K562 (cell line): Measurements from ENCODE around the gene RSU1. TPM values are rescaled to one million over a fixed set of nuclear protein-coding genes. Genes with fewer than 3 reads are reported as not detected.

Experiments
- ATAC-seq: fragments of 200-7000 bp; cut with Tn5 transposase; 3 replicates; pipeline ENCODE4 v1.9.1; 2020; ENCODE audit warnings: moderate library complexity
- BruUV-seq: library from RNA; stranded (reverse); fragments of 400-500 nt; replicated peaks from 2 replicates; lab custom pipeline; 2021; lab: Mats Ljungman, UMichigan
- CTCF ChIA-PET: fragments of 300-600 bp; formaldehyde crosslinking; extraction: SDS; loops from one replicate; lab custom pipeline; 2021; ENCODE audit warnings: low intra/inter-chr PET ratio; lab: Yijun Ruan, JAX
- POLR2A ChIA-PET: fragments of 300-600, 350-650 bp; sonication (Branson Sonifier 250); formaldehyde crosslinking; extraction: SDS; loops from one replicate; lab custom pipeline; 2021; ENCODE audit warnings: antibody characterized with exemption, inconsistent platforms; lab: Yijun Ruan, JAX
- DNase-seq, 4 experiments: peaks; one replicate each; pipeline versions ENCODE4 v3.0.0 to v3.0.0-alpha.2; 2011 to 2018; ENCODE audit warnings: low spot score in 3 of 4, mixed read lengths in 3 of 4; ENCODE audit errors: extremely low read depth in 1 of 4
- FAIRE-seq: peaks from 2 replicates; lab custom pipeline; 2011; peaks lifted over from hg19 to GRCh38; lab: Jason Lieb, UNC
- H2AFZ ChIP-seq: 2 replicates; pipeline ENCODE4 v1.6.0; 2011; ENCODE audit warnings: low read depth, low read length, control low read depth, inconsistent platforms
- H3K27ac ChIP-seq: fragments of 200-600 bp; 3 replicates; pipeline ENCODE4 v1.8.0; 2011; ENCODE audit warnings: low read depth, mild to moderate bottlenecking, control low read depth, inconsistent platforms, low read length, moderate library complexity, mixed read lengths; ENCODE audit errors: extremely low read depth
- H3K27me3 ChIP-seq, 2 experiments: fragments of 300-600 bp in 1 of 2; 2 replicates in 1 of 2; 3 replicates in 1 of 2; pipeline versions ENCODE4 v1.6.0 to v1.8.0; 2011; ENCODE audit warnings: inconsistent platforms in 2 of 2, low read length in 2 of 2, mild to moderate bottlenecking in 1 of 2, mixed read lengths in 1 of 2, moderate library complexity in 1 of 2; ENCODE audit not compliant: control insufficient read depth in 2 of 2, insufficient read depth in 2 of 2
- H3K36me3 ChIP-seq: fragments of 300-600 bp; 3 replicates; pipeline ENCODE4 v1.8.0; 2011; ENCODE audit warnings: mild to moderate bottlenecking, low read length, inconsistent platforms; ENCODE audit not compliant: control insufficient read depth, insufficient read depth
- H3K4me1 ChIP-seq, 2 experiments: fragments of 200-600 bp in 1 of 2; replicated peaks in 1 of 2; 2 replicates in 1 of 2; 3 replicates in 1 of 2; pipeline versions ENCODE4 v1.5.1 to v1.8.0; 2011; ENCODE audit warnings: inconsistent platforms in 2 of 2, low read length in 2 of 2, mild to moderate bottlenecking in 1 of 2, mixed read lengths in 1 of 2, moderate library complexity in 1 of 2; ENCODE audit not compliant: control insufficient read depth in 2 of 2, insufficient read depth in 2 of 2
- H3K4me2 ChIP-seq: 2 replicates; pipeline ENCODE4 v1.6.1; 2011; ENCODE audit warnings: low read length, control low read depth, inconsistent platforms, mixed read lengths; ENCODE audit not compliant: insufficient read depth
- H3K4me3 ChIP-seq: fragments of 200-600 bp; sonication (generic), shearing (Covaris generic); 2 replicates; pipeline ENCODE4 v1.5.1; 2016; ENCODE audit warnings: control low read depth, inconsistent platforms
- H3K79me2 ChIP-seq: fragments of 200-600 bp; 3 replicates; pipeline ENCODE4 v1.8.0; 2011; ENCODE audit warnings: low read length, inconsistent platforms; ENCODE audit not compliant: control insufficient read depth, insufficient read depth
- H3K9ac ChIP-seq, 2 experiments: 2 replicates each; pipeline versions ENCODE4 v1.6.0 to v1.6.1; 2011; ENCODE audit warnings: low read depth in 2 of 2, low read length in 2 of 2, control low read depth in 1 of 2, inconsistent platforms in 1 of 2, mild to moderate bottlenecking in 1 of 2, mixed read lengths in 1 of 2; ENCODE audit not compliant: insufficient read depth in 1 of 2
- H3K9me1 ChIP-seq: one replicate; pipeline ENCODE4 v1.6.0; 2011; ENCODE audit warnings: inconsistent platforms, mild to moderate bottlenecking, low read length, moderate library complexity; ENCODE audit not compliant: control insufficient read depth, insufficient read depth
- H3K9me3 ChIP-seq: replicated peaks from 2 replicates; pipeline ENCODE4 v1.5.1; 2011; ENCODE audit warnings: low read depth, low read length, inconsistent platforms; ENCODE audit not compliant: control insufficient read depth, insufficient read depth
- H4K20me1 ChIP-seq: replicated peaks from 2 replicates; pipeline ENCODE4 v1.6.1; 2011; ENCODE audit warnings: low read length, inconsistent platforms, mixed read lengths; ENCODE audit not compliant: control insufficient read depth, insufficient read depth
- CEBPB ChIP-seq: fragments of 450-650 bp; IDR thresholded peaks from 2 replicates; pipeline ENCODE4 v1.6.1; 2016; ENCODE audit warnings: missing genetic modification characterization, missing compliant biosample characterization
- ETV1 ChIP-seq: fragments of 450-650 bp; conservative IDR thresholded peaks from 2 replicates; pipeline ENCODE4 v1.6.1; 2016; ENCODE audit warnings: missing genetic modification characterization, control low read depth, low read depth, missing compliant biosample characterization
- HNRNPLL ChIP-seq: fragments of 200-400 bp; formaldehyde crosslinking; IDR thresholded peaks from 2 replicates; pipeline ENCODE4 v1.6.1; 2017; ENCODE audit warnings: low read length, low read depth, mild to moderate bottlenecking; ENCODE audit not compliant: poor library complexity, severe bottlenecking
- NELFE ChIP-seq: IDR thresholded peaks from 2 replicates; pipeline ENCODE4 v1.6.1; 2011; ENCODE audit warnings: mild to moderate bottlenecking; ENCODE audit not compliant: insufficient read depth, insufficient read length
- NFXL1 ChIP-seq: fragments of 450-650 bp; formaldehyde crosslinking; IDR thresholded peaks from 2 replicates; pipeline ENCODE4 v1.4.0; 2021; ENCODE audit warnings: mild to moderate bottlenecking
- STAT5B ChIP-seq: fragments of 250-450 bp; sonication (Bioruptor Pico); IDR thresholded peaks from 2 replicates; pipeline ENCODE4 v1.8.0; 2021; ENCODE audit warnings: mild to moderate bottlenecking, inconsistent platforms
- TOE1 ChIP-seq, 2 experiments: fragments of 450-650 bp in 1 of 2; sonication (generic) in 1 of 2; formaldehyde crosslinking in 1 of 2; IDR thresholded peaks; 2 replicates each; pipeline versions ENCODE4 v1.7.1 to v1.8.0; 2016 to 2022; ENCODE audit warnings: borderline replicate concordance in 2 of 2, mild to moderate bottlenecking in 2 of 2, antibody characterized with exemption in 1 of 2, inconsistent platforms in 1 of 2, low read depth in 1 of 2, missing genetic modification reagents in 1 of 2, moderate library complexity in 1 of 2
- ZNF384 ChIP-seq: IDR thresholded peaks from 2 replicates; pipeline ENCODE4 v1.6.1; 2012; ENCODE audit warnings: low read depth, low read length, improper control_type of control experiment
- WGBS: fragments of 100-300 bp; shearing (Covaris generic); methylation state at CpG from one replicate; pipeline ENCODE4 v1.1.6; 2016; ENCODE audit warnings: low coverage, mixed read lengths; ENCODE audit not compliant: insufficient coverage; ENCODE audit errors: missing lambda C conversion rate; 5-methylcytosine and 5-hydroxymethylcytosine counted together
- in situ Hi-C: fragments of 300-500 bp; cut with MboI; formaldehyde crosslinking; loops from 4 replicates; pipeline ENCODE4 v1.15.0; 2018; ENCODE audit warnings: inconsistent platforms, mixed read lengths
- intact Hi-C: fragments of 100-400 bp; cut with micrococcal nuclease; formaldehyde crosslinking; loops from 2 replicates; pipeline ENCODE4 v1.14.2; 2022
- polyA plus RNA-seq, 8 experiments: library from polyadenylated mRNA; depleted of rRNA in 4 of 8; stranded (reverse) in 5 of 8; unstranded in 3 of 8; fragments of >200 nt; fragmentation: Nextera tagmentation in 2 of 8; fragmentation: Illumina TruSeq in 1 of 8; extraction: Ambion mirVana in 2 of 8; extraction: Trizol in 1 of 8; gene quantifications; 2 replicates each; pipeline versions ENCODE4 v1.2.1 to v1.2.3, GENCODE V29; 2011 to 2014; ENCODE audit warnings: inconsistent platforms in 1 of 8, missing spikeins in 1 of 8
- total RNA-seq, 7 experiments: library from RNA; depleted of rRNA in 6 of 7; stranded (reverse); fragments of >200 nt in 6 of 7; fragmentation: Illumina TruSeq in 2 of 7; extraction: Trizol in 2 of 7; gene quantifications; 2 replicates each; pipeline versions ENCODE4 v1.2.1 to v1.2.3, GENCODE V29; 2011 to 2021; ENCODE audit warnings: low replicate concordance in 1 of 7
- TF ChIP-seq, protein P1 (sequence below), 2 experiments: IDR thresholded peaks; 2 replicates each; pipeline ENCODE4 v1.6.1; 2012; ENCODE audit warnings: improper control_type of control experiment in 2 of 2, low read depth in 2 of 2, low read length in 2 of 2, borderline replicate concordance in 1 of 2
- TF ChIP-seq, protein P2 (sequence below), 2 experiments: fragments of 450-650 bp in 1 of 2; sonication (generic) in 1 of 2; formaldehyde crosslinking in 1 of 2; IDR thresholded peaks in 1 of 2; conservative IDR thresholded peaks in 1 of 2; 2 replicates each; pipeline versions ENCODE4 v1.6.1 to v1.8.1; 2016 to 2023; ENCODE audit warnings: mild to moderate bottlenecking in 2 of 2, moderate library complexity in 2 of 2, inconsistent platforms in 1 of 2, missing genetic modification reagents in 1 of 2

The RSU1 gene
- total and polyA plus RNA-seq, 9 of the 15 experiments (the other 6 are each of a cell fraction or from before 2014, with no cell fraction given), result 18.8 to 67.3 (median 31.5) TPM

DNA sequence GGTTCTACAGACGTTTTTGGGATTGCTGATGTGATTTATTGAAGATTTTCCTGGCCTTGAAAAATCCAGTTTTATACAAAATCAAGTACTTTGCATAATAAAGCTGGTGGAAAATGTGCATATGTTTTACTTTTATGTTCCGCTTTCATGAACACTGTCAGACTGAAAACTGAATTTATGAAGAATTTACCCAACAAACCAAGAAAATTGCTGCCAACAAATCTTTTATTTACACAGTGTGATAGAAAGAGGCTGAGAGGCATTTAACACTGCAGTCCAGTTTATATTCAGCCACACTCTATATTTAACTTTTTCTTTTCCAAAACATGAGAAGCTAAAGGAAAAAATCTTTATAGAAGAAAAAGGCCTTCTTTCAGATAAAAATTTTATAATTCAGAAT is 35.4 kb upstream of the RSU1 start (continued):
- TF ChIP-seq, protein P1, sequence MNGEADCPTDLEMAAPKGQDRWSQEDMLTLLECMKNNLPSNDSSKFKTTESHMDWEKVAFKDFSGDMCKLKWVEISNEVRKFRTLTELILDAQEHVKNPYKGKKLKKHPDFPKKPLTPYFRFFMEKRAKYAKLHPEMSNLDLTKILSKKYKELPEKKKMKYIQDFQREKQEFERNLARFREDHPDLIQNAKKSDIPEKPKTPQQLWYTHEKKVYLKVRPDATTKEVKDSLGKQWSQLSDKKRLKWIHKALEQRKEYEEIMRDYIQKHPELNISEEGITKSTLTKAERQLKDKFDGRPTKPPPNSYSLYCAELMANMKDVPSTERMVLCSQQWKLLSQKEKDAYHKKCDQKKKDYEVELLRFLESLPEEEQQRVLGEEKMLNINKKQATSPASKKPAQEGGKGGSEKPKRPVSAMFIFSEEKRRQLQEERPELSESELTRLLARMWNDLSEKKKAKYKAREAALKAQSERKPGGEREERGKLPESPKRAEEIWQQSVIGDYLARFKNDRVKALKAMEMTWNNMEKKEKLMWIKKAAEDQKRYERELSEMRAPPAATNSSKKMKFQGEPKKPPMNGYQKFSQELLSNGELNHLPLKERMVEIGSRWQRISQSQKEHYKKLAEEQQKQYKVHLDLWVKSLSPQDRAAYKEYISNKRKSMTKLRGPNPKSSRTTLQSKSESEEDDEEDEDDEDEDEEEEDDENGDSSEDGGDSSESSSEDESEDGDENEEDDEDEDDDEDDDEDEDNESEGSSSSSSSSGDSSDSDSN (IDR thresholded peaks at IDR 0.05; ENCODE audit: borderline replicate concordance in 1 of 2, low read depth in 2 of 2, low read length in 2 of 2), result no peak
- TF ChIP-seq NFXL1, result no peak

DNA sequence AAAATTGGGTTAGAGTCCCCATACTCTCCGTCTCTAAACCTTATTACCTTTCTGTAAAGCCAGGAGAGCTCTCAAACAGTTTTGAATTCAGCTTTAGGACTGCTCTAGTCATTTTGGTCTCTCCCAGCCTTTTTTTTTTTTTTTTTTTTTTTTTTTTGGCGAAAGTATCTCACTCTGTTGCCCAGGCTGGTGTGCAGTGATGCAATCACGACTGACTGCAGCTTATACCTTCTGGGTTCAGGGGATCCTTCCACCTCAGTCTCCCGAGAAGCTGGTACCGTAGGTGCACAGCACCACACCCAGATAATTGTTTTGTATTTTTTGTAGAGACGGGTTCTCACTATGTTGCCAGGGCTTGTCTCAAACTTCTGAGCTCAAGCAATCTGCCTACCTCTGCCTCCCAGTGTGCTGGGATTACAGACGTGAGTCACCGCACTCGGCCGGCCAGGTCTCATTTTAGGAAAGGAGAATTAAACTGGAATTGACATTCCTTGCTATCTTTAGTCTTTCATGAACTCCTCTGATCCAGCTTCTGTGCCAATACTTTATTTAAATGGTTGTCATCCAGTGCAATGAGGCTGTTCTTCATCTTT is 31.4 kb upstream of the RSU1 start:
- TF ChIP-seq TOE1 (IDR thresholded peaks at IDR 0.05; ENCODE audit: borderline replicate concordance) (no peak), TOE1 (CRISPR knock-in tag; IDR thresholded peaks at IDR 0.05; ENCODE audit: borderline replicate concordance, low read depth) (no peak), STAT5B (no peak), ETV1 (no peak), CEBPB (tag) (peak; percentile 41; the same call in 1 of the 2 replicates), ZNF384 (0 out of 2 replicates have a peak, but pooled peaks have one; percentile 16), HNRNPLL (no peak), NELFE (no peak)
- TF ChIP-seq, protein P2, sequence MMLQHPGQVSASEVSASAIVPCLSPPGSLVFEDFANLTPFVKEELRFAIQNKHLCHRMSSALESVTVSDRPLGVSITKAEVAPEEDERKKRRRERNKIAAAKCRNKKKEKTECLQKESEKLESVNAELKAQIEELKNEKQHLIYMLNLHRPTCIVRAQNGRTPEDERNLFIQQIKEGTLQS (IDR thresholded peaks at IDR 0.05), result peak; percentile 47
- TF ChIP-seq, protein P2 (CRISPR knock-in tag; conservative IDR thresholded peaks at IDR 0.05), result no peak
- Histone ChIP-seq H3K79me2 (no peaks in the 10 kb centered on the region), H3K36me3 (no peaks in the 10 kb centered on the region), H4K20me1 (no peaks in the 10 kb centered on the region), H3K9ac (no peak overlapping the region), H3K9me1 (no peaks in the 10 kb centered on the region), H3K4me3 (no peak overlapping the region), H2AFZ (no peak overlapping the region), H3K27ac (no peak overlapping the region), H3K9me3 (no peaks in the 10 kb centered on the region), H3K4me1 (no peaks in the 10 kb centered on the region), H3K4me2 (no peak overlapping the region), H3K27me3 (peaks cover 0 to 2% of the 10 kb centered on the region in 2 experiments; a peak in 2 of 5 replicates)
- ATAC-seq, result no peak
- WGBS, result 26% methylated on average over 9 of the region's 10 CpGs
- POLR2A ChIA-PET, result no interaction called here
- in situ Hi-C loops (loop anchor here (5.0 to 25.0 kb wide), 5 partner anchors 409 to 1389 kb away; no protein-coding TSS in a partner anchor), intact Hi-C loops (loop anchor here (5.0 kb wide), 1 partner anchor 1369 kb away; no protein-coding TSS in a partner anchor)
- DNase-seq, result no peak
- CTCF ChIA-PET, result no interaction called here
- no TSS peak for BruUV-seq
- FAIRE-seq, result no peak
